Stimulated activated CD8-positive, alpha-beta memory T cell treated with anti-CD3 and anti-CD28 coated beads, Interleukin-7, amount 100 ng/mL, for 48 hours (primary cell): Measurements from ENCODE around the gene METTL18.

Experiments
- DNase-seq, 2 donors: peaks; one replicate each; pipeline ENCODE4 v3.0.0-alpha.2; 2020; ENCODE audit warnings: low read depth in 1 of 2; ENCODE audit errors: extremely low read depth in 1 of 2

Gene METTL18

GRCh38 chr1:169786974-169787373 is 7.7 kb downstream of the METTL18 start:
- DNase-seq = no peak

DNA sequence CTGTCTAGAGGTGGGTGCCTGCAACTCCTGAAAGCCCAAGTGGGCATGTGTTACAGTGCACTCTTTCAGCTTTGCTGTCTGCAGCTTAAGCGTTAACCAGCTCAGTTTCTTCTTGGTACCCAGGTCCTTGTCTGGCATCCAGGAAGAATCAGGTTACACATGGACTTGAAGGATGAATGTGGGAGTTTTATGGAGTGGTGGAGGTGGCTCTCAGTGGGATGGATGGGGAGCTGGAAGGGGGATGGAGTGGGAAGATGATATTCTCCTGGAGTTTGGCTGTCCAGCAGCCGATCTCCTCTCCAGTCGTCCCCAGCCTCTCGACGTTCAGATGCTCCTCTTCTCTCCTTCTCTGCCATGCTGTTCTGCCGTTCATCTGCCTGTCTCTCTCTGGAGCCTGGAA is 9.4 kb downstream of the METTL18 start:
- no peak for DNase-seq

GRCh38 chr1:169784102-169784501 is 10.6 kb downstream of the METTL18 start:
- DNase-seq = no peak

GRCh38 chr1:169782596-169782995 is 12.1 kb downstream of the METTL18 start:
- DNase-seq = no peak

GRCh38 chr1:169779970-169780369 is 14.7 kb downstream of the METTL18 start:
- no peak for DNase-seq

DNA sequence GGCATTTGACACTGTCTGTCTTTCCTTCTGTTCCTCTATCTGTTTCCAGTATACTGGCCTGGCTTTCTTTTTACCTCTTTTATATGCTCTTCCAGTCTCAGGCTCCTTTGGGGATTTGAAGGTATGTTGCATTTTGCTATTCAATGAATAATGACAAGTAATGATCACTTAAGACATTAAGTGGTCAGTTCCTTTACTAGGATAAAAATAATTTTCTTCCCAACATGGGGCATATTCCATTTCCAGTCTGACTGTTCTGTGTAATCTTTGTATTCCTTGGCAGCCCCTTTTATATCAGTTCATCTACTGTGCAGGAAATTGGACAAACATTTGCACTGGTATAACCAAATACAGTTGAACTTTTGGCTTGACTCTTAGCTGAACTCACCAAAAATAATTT is 15.6 kb downstream of the METTL18 start:
- no peak for DNase-seq

GRCh38 chr1:169776440-169776839 is 18.3 kb downstream of the METTL18 start:
- DNase-seq = no peak

DNA sequence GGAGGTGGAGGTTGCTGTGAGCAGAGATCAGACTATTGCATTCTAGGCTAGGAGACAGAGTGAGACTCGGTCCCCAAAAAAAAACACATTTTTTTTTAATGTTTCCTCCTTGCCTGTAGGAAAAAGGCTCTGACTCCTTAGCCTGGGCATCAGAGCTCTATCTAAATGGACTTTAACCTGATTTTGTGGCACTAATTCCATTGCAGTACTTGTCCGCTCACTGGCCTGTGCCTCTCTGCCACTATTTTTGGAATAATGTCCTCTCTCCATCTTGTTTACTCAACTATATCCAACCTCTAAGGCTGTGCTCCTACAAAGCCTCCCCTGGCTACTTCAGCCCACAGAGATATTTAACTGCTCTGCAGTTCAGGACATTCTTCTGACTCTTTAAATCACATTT is 26.5 kb downstream of the METTL18 start:
- DNase-seq = no peak

- no peak for DNase-seq
These were observed 29.0 kb downstream of the METTL18 start for GRCh38 chr1:169765580-169766331.

- no peak for DNase-seq
These were observed 29.8 kb downstream of the METTL18 start for GRCh38 chr1:169764919-169765318.

GRCh38 chr1:169762699-169763098 is 32.0 kb downstream of the METTL18 start:
- no peak for DNase-seq

DNA sequence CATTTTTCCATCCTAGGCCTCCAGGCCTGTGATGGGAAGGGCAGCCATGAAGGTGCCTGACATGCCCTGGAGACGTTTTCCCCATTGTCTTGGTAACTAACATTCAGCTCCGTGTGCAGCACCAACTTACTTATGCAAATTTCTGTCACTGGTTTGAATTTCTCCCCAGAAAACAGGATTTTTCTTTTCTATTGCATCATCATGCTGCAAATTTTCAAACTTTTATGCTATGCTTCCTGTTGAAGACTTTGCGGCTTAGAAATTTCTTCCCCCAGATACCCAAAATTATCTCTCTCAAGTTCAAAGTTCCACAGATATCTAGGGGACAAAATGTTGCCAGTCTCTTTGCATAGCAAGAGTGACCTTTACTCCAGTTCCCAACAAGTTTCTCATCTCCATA is 35.7 kb downstream of the METTL18 start:
- no peak for DNase-seq

- DNase-seq = no peak
These were observed 41.2 kb downstream of the METTL18 start for GRCh38 chr1:169753549-169753948.

GRCh38 chr1:169750041-169750440 is 44.7 kb downstream of the METTL18 start:
- no peak for DNase-seq

DNA sequence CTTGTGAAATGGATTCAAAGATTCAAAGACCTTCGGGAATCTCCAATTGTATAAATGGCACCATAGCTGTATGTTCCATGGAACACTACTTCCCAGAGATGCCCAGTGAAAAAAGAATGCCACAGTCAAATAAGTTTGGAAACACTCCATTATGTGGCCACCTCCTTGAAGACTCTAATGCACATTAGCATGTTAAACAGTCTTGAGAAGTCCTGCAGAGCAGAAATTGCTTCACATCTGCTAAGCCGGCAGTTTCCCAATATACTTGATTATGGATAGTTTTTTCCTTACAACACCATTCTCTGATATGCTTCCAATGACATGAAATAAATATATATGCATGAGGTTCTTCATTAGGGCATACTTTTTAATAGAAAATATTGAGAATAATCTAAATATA is 48.2 kb downstream of the METTL18 start:
- no peak for DNase-seq

GRCh38 chr1:169745015-169745861 is 49.5 kb downstream of the METTL18 start:
- no peak for DNase-seq
